NB4 (cell line): Measurements from ENCODE around the gene MRPS9.

Experiments used
- POLR2A ChIP-seq: IDR thresholded peaks from 2 replicates; pipeline ENCODE4 v1.6.1; 2011; ENCODE audit warnings: mild to moderate bottlenecking; ENCODE audit not compliant: insufficient read length; ENCODE audit errors: extremely low read depth
- TF ChIP-seq, protein P1 (sequence below): IDR thresholded peaks from one replicate; pipeline ENCODE4 v1.5.1; 2012; ENCODE audit warnings: low read depth, low read length

DNA sequence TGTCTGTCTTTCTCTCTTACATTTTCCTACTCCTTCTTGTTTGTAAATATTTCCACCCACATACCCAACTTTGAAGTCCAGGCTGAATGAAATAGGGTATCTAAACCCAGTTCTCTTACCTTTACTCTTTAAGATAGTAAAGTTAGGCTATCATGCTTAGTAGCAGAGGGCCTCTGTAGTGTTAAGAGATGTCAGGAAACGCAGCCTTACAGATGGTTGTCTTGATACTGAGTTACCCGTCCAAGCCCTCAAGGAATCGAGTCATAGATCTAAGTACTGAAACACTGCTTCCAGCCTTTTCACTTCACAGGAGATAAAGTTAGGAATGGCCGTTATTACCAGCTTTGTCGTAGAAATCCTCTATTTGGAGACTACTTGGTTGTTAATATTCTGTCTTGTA, 24.3 kb downstream of the MRPS9 start:
- TF ChIP-seq POLR2A, result no peak
- TF ChIP-seq, protein P1, sequence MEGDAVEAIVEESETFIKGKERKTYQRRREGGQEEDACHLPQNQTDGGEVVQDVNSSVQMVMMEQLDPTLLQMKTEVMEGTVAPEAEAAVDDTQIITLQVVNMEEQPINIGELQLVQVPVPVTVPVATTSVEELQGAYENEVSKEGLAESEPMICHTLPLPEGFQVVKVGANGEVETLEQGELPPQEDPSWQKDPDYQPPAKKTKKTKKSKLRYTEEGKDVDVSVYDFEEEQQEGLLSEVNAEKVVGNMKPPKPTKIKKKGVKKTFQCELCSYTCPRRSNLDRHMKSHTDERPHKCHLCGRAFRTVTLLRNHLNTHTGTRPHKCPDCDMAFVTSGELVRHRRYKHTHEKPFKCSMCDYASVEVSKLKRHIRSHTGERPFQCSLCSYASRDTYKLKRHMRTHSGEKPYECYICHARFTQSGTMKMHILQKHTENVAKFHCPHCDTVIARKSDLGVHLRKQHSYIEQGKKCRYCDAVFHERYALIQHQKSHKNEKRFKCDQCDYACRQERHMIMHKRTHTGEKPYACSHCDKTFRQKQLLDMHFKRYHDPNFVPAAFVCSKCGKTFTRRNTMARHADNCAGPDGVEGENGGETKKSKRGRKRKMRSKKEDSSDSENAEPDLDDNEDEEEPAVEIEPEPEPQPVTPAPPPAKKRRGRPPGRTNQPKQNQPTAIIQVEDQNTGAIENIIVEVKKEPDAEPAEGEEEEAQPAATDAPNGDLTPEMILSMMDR, result no peak
